Body of pancreas (tissue), 4 donors: Measurements from ENCODE around the gene CDC42EP4.

Experiments
- CTCF ChIP-seq, 7 experiments: fragments of 450-650 bp in 4 of 7; fragments of 200-600 bp in 3 of 7; sonication (generic) in 3 of 7; IDR thresholded peaks; one replicate each; pipeline ENCODE4 v1.5.1; 2016 to 2019; ENCODE audit warnings: antibody characterized with exemption in 7 of 7
- POLR2A ChIP-seq, 3 donors: fragments of 450-650 bp; IDR thresholded peaks; one replicate each; pipeline ENCODE4 v1.6.1; 2016; ENCODE audit warnings: antibody characterized with exemption in 3 of 3, mild to moderate bottlenecking in 2 of 3

- no peak for TF ChIP-seq CTCF (IDR thresholded peaks at IDR 0.05)
- TF ChIP-seq POLR2A (IDR thresholded peaks at IDR 0.05): no peak
Observed at GRCh38 chr17:73348829-73349095, 37.0 kb upstream of the CDC42EP4 start.
